OCI-M2 (cell line): ENCODE results near the gene RPS6KA2.

ENCODE experiments used
- DNase-seq: peaks from one replicate; lab custom pipeline; 2025; ENCODE audit not compliant: unreplicated experiment; lab: John Stamatoyannopoulos, UW

Gene RPS6KA2

GRCh38 chr6:166578536-166579236 is 48.4 kb downstream of the RPS6KA2 start:
- DNase-seq = no peak

- DNase-seq = no peak
These were observed 51.8 kb downstream of the RPS6KA2 start for GRCh38 chr6:166575205-166575604.

GRCh38 chr6:166573511-166574216 is 53.4 kb downstream of the RPS6KA2 start:
- no peak for DNase-seq

GRCh38 chr6:166572370-166573261 is 54.4 kb downstream of the RPS6KA2 start:
- no peak for DNase-seq

- no peak for DNase-seq
These were observed 55.9 kb downstream of the RPS6KA2 start for GRCh38 chr6:166570929-166571713.

GRCh38 chr6:166569206-166569605 is 57.8 kb downstream of the RPS6KA2 start:
- no peak for DNase-seq

- DNase-seq = no peak
These were observed 59.2 kb downstream of the RPS6KA2 start for GRCh38 chr6:166567813-166568212.

GRCh38 chr6:166567107-166567506 is 59.9 kb downstream of the RPS6KA2 start:
- DNase-seq = no peak

GRCh38 chr6:166566026-166567011 is 60.7 kb downstream of the RPS6KA2 start:
- no peak for DNase-seq

- no peak for DNase-seq
These were observed 61.7 kb downstream of the RPS6KA2 start for GRCh38 chr6:166565084-166565967.

- no peak for DNase-seq
These were observed 63.2 kb downstream of the RPS6KA2 start for GRCh38 chr6:166563805-166564204.

GRCh38 chr6:166563200-166563599 is 63.9 kb downstream of the RPS6KA2 start:
- DNase-seq = no peak

GRCh38 chr6:166562726-166563125 is 64.3 kb downstream of the RPS6KA2 start:
- no peak for DNase-seq

GRCh38 chr6:166561771-166562359 is 65.2 kb downstream of the RPS6KA2 start:
- no peak for DNase-seq

GRCh38 chr6:166560222-166560621 is 66.8 kb downstream of the RPS6KA2 start:
- no peak for DNase-seq

- no peak for DNase-seq
These were observed 67.4 kb downstream of the RPS6KA2 start for GRCh38 chr6:166559662-166560061.

GRCh38 chr6:166559211-166559610 is 67.8 kb downstream of the RPS6KA2 start:
- no peak for DNase-seq
